WTC11 (cell line): ENCODE measurements around the gene AUH.

Experiments used
- ETV6 ChIP-seq: sonication (generic); formaldehyde crosslinking; IDR thresholded peaks from 2 replicates; pipeline ENCODE4 v1.8.1; 2022; ENCODE audit warnings: mild to moderate bottlenecking, missing genetic modification reagents
- JUN ChIP-seq: sonication (generic); formaldehyde crosslinking; IDR thresholded peaks from 2 replicates; pipeline ENCODE4 v1.8.0; 2023; ENCODE audit warnings: mild to moderate bottlenecking, missing genetic modification reagents
- NFYB ChIP-seq: sonication (generic); formaldehyde crosslinking; conservative IDR thresholded peaks from 2 replicates; pipeline ENCODE4 v1.8.0; 2022; ENCODE audit warnings: low read depth, missing genetic modification reagents
- NR3C1 ChIP-seq: sonication (generic); formaldehyde crosslinking; conservative IDR thresholded peaks from 2 replicates; pipeline ENCODE4 v1.8.1; 2023; ENCODE audit warnings: low read depth, mild to moderate bottlenecking, missing genetic modification reagents
- TEAD4 ChIP-seq: sonication (generic); formaldehyde crosslinking; IDR thresholded peaks from 2 replicates; pipeline ENCODE4 v1.8.0; 2022; ENCODE audit warnings: mild to moderate bottlenecking, missing genetic modification reagents
- TF ChIP-seq, protein P1 (sequence below): fragments of 200-600 bp; IDR thresholded peaks from 2 replicates; pipeline ENCODE4 v1.8.0; 2022; ENCODE audit warnings: antibody characterized with exemption
- TF ChIP-seq, protein P2 (sequence below): sonication (generic); formaldehyde crosslinking; IDR thresholded peaks from 2 replicates; pipeline ENCODE4 v1.8.0; 2022; ENCODE audit warnings: mild to moderate bottlenecking, missing genetic modification reagents
- TF ChIP-seq, protein P3 (sequence below): sonication (generic); formaldehyde crosslinking; IDR thresholded peaks from 2 replicates; pipeline ENCODE4 v1.8.1; 2022; ENCODE audit warnings: low read depth, missing genetic modification reagents, borderline replicate concordance

DNA sequence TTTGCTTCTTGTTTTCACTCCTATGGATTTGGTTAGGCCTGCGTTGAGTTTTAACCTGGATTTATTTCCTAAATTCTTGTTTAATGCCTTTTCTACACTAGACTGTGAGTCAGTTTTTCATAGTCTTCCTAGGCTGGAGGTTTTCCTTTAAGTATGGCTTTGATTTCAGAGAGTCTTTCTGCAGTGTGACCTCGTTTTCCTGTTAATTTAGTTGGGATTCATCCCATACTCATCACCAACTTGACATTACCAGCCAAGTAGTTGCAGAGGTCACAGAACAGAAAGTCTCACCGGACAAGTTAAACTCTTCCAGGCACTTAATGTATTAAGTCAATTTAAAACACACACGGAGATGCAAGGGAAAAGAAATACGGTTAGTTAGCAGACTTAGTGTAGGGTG, 29.7 kb upstream of the AUH start:
- TF ChIP-seq JUN (CRISPR knock-in tag) (no peak), TEAD4 (no peak), NR3C1 (CRISPR knock-in tag) (no peak), ETV6 (CRISPR knock-in tag) (no peak), NFYB (CRISPR knock-in tag) (no peak)
- TF ChIP-seq, protein P1, sequence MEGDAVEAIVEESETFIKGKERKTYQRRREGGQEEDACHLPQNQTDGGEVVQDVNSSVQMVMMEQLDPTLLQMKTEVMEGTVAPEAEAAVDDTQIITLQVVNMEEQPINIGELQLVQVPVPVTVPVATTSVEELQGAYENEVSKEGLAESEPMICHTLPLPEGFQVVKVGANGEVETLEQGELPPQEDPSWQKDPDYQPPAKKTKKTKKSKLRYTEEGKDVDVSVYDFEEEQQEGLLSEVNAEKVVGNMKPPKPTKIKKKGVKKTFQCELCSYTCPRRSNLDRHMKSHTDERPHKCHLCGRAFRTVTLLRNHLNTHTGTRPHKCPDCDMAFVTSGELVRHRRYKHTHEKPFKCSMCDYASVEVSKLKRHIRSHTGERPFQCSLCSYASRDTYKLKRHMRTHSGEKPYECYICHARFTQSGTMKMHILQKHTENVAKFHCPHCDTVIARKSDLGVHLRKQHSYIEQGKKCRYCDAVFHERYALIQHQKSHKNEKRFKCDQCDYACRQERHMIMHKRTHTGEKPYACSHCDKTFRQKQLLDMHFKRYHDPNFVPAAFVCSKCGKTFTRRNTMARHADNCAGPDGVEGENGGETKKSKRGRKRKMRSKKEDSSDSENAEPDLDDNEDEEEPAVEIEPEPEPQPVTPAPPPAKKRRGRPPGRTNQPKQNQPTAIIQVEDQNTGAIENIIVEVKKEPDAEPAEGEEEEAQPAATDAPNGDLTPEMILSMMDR, result no peak
- TF ChIP-seq, protein P2, sequence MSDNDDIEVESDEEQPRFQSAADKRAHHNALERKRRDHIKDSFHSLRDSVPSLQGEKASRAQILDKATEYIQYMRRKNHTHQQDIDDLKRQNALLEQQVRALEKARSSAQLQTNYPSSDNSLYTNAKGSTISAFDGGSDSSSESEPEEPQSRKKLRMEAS (CRISPR knock-in tag), result no peak
- TF ChIP-seq, protein P3, sequence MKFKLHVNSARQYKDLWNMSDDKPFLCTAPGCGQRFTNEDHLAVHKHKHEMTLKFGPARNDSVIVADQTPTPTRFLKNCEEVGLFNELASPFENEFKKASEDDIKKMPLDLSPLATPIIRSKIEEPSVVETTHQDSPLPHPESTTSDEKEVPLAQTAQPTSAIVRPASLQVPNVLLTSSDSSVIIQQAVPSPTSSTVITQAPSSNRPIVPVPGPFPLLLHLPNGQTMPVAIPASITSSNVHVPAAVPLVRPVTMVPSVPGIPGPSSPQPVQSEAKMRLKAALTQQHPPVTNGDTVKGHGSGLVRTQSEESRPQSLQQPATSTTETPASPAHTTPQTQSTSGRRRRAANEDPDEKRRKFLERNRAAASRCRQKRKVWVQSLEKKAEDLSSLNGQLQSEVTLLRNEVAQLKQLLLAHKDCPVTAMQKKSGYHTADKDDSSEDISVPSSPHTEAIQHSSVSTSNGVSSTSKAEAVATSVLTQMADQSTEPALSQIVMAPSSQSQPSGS, result no peak
